Measurements from ENCODE around the gene NDUFAF2.

DNA sequence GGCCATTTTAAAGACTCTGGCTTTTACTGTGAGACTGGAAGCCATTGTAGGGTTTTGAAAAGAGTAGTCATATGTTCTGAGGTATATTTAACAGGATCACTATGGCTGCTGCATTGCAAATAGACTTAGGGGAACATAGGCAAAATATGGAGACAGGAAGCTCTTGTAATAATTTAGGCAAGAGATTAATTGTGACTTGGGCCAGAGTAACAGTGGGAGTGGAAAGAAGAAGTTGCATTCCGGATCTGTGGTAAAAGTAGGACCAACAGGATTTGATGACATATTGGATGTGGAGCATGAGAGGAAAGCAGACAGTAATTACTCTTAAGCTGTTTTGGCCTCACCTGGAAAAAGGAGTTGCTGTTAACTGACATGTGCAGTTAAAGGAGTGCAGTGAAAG is 131.6 kb downstream of the NDUFAF2 start:
- TF ChIP-seq, protein P1, sequence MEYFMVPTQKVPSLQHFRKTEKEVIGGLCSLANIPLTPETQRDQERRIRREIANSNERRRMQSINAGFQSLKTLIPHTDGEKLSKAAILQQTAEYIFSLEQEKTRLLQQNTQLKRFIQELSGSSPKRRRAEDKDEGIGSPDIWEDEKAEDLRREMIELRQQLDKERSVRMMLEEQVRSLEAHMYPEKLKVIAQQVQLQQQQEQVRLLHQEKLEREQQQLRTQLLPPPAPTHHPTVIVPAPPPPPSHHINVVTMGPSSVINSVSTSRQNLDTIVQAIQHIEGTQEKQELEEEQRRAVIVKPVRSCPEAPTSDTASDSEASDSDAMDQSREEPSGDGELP (IDR thresholded peaks at IDR 0.05; ENCODE audit: borderline replicate concordance, low read depth) = no peak
- TF ChIP-seq MAX (IDR thresholded peaks at IDR 0.05) (no peak), SMARCE1 (IDR thresholded peaks at IDR 0.05; ENCODE audit: borderline replicate concordance) (no peak), ZNF274 (CRISPR knock-in tag; IDR thresholded peaks at IDR 0.05) (no peak), HOMEZ (CRISPR knock-in tag; IDR thresholded peaks at IDR 0.05; ENCODE audit: low read depth) (no peak), ZSCAN20 (CRISPR knock-in tag; IDR thresholded peaks at IDR 0.05; ENCODE audit: borderline replicate concordance) (no peak), KLF6 (CRISPR knock-in tag; IDR thresholded peaks at IDR 0.05) (no peak), GATAD2A (CRISPR knock-in tag; IDR thresholded peaks at IDR 0.05) (no peak), ZBTB8A (CRISPR knock-in tag; IDR thresholded peaks at IDR 0.05; ENCODE audit: borderline replicate concordance, low read depth) (no peak), RAD51 (IDR thresholded peaks at IDR 0.05; ENCODE audit: borderline replicate concordance) (no peak), RNF2 (conservative IDR thresholded peaks at IDR 0.05; ENCODE audit: low read depth) (no peak), JUN (CRISPR knock-in tag; IDR thresholded peaks at IDR 0.05) (no peak), HDAC6 (IDR thresholded peaks at IDR 0.05; ENCODE audit: low read depth, low read length) (no peak), ZNF280B (CRISPR knock-in tag; IDR thresholded peaks at IDR 0.05; ENCODE audit: borderline replicate concordance) (no peak)
